T-helper 1 cell treated with Interleukin-12 subunit alpha and Interleukin-12 subunit beta and Interleukin-4 antibody, amounts not matched to agents 30 ng/mL and 1 ng/mL, for 36 hours (primary cell): ENCODE measurements around the gene ACKR3. TPM values are rescaled to one million over a fixed set of nuclear protein-coding genes. Genes with fewer than 3 reads are reported as not detected.

Experiments
- intact Hi-C: fragments of 100-400 bp; cut with micrococcal nuclease; formaldehyde crosslinking; loops from one replicate; pipeline ENCODE4 v1.15.1; 2024
- total RNA-seq: library from RNA; stranded (reverse); gene quantifications from 2 replicates; pipeline ENCODE4 v1.2.3, GENCODE V29; 2022

Gene ACKR3
- total RNA-seq, result 2.8 and 3.0 TPM in 2 replicates

- intact Hi-C loops, result loop anchor here (1.0 to 5.0 kb wide), 8 partner anchors 14 to 518 kb away; partner anchors contain the start of gene COPS8
Observed at GRCh38 chr2:236569573-236569973, at the start of gene ACKR3. TSS of gene ACKR3 (plus strand) at chr2:236569825. CDS start at chr2:236580466, 10,641 bp downstream.

- intact Hi-C loops, result no loop called here
Observed at GRCh38 chr2:236521556-236521955, 48.1 kb upstream of the ACKR3 start.

- intact Hi-C loops, result no loop called here
Observed at GRCh38 chr2:236523249-236523648, 46.4 kb upstream of the ACKR3 start.

- intact Hi-C loops, result no loop called here
Observed at GRCh38 chr2:236525411-236525997, 44.1 kb upstream of the ACKR3 start.

- intact Hi-C loops, result no loop called here
Observed at GRCh38 chr2:236526455-236527158, 43.0 kb upstream of the ACKR3 start.

GRCh38 chr2:236527159-236527630, 42.4 kb upstream of the ACKR3 start:
- intact Hi-C loops, result no loop called here

GRCh38 chr2:236529606-236530005, 40.0 kb upstream of the ACKR3 start:
- intact Hi-C loops, result no loop called here

- intact Hi-C loops, result no loop called here
Observed at GRCh38 chr2:236530512-236530911, 39.1 kb upstream of the ACKR3 start.

GRCh38 chr2:236531195-236531594, 38.4 kb upstream of the ACKR3 start:
- intact Hi-C loops, result no loop called here

GRCh38 chr2:236531996-236532395, 37.6 kb upstream of the ACKR3 start:
- intact Hi-C loops, result no loop called here

GRCh38 chr2:236533343-236533742, 36.3 kb upstream of the ACKR3 start:
- intact Hi-C loops, result no loop called here

- intact Hi-C loops, result no loop called here
Observed at GRCh38 chr2:236535024-236535423, 34.6 kb upstream of the ACKR3 start.

- intact Hi-C loops, result loop anchor here (1.0 kb wide), 3 partner anchors 9 to 32 kb away; partner anchors contain the start of gene ACKR3
Observed at GRCh38 chr2:236536727-236537398, 32.8 kb upstream of the ACKR3 start.

GRCh38 chr2:236538242-236538641, 31.4 kb upstream of the ACKR3 start:
- intact Hi-C loops, result no loop called here

GRCh38 chr2:236541008-236541562, 28.5 kb upstream of the ACKR3 start:
- intact Hi-C loops, result loop anchor here (10.0 kb wide), 1 partner anchor 1154 kb away; no protein-coding TSS in a partner anchor

- intact Hi-C loops, result loop anchor here (10.0 kb wide), 1 partner anchor 1150 kb away; no protein-coding TSS in a partner anchor
Observed at GRCh38 chr2:236544362-236544761, 25.3 kb upstream of the ACKR3 start.

GRCh38 chr2:236545248-236545658, 24.4 kb upstream of the ACKR3 start:
- intact Hi-C loops, result loop anchor here (1.0 to 10.0 kb wide), 3 partner anchors 9 to 1150 kb away; partner anchors contain the start of gene COPS8

- intact Hi-C loops, result loop anchor here (1.0 to 10.0 kb wide), 6 partner anchors 8 to 1149 kb away; partner anchors contain the start of genes ACKR3 and COPS8
Observed at GRCh38 chr2:236545814-236546480, 23.7 kb upstream of the ACKR3 start.

- intact Hi-C loops, result loop anchor here (1.0 to 10.0 kb wide), 5 partner anchors 9 to 1148 kb away; partner anchors contain the start of genes ACKR3 and COPS8
Observed at GRCh38 chr2:236546561-236547002, 23.0 kb upstream of the ACKR3 start.

- intact Hi-C loops, result loop anchor here (5.0 to 10.0 kb wide), 2 partner anchors 540 to 1147 kb away; partner anchors contain the start of gene COPS8
Observed at GRCh38 chr2:236547725-236548124, 21.9 kb upstream of the ACKR3 start.
